ENCODE results near the gene FAM98B. TPM values are rescaled to one million over a fixed set of nuclear protein-coding genes. Genes with fewer than 3 reads are reported as not detected.

FAM98B gene
- total RNA-seq, 4 donors from 2014 or later = 9.3 to 12.6 (median 10.9) TPM

DNA sequence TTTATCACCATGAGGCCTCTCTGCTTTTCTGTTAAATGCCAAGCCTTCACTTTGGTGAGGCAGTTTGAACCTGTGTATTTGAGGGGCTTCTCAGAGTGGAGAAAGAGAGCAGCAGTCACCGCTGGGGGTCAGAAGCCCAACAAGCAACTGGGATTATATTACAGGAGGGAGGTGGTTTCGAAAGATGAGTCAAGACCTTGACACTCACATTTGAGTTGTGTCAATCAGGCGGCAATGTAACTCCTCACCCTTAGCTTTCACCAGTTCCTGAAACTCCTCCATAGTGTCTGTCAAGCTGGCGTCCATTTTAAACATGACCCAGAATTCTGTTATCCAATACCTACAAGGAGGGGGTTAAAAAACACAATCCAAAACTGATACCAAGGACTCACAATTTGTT, 64.2 kb downstream of the FAM98B start:
- Histone ChIP-seq H3K27me3 (no peaks in the 10 kb centered on the region), H3K27ac (no peak overlapping the region), H3K9me3 (no peaks in the 10 kb centered on the region), H3K4me1 (no peaks in the 10 kb centered on the region), H3K36me3 (no peaks in the 10 kb centered on the region), H3K4me3 (replicated peaks in 1 of 3) (no peak overlapping the region)
- intact Hi-C loops (cut with DNase I) = no loop called here
- TF ChIP-seq POLR2A (IDR thresholded peaks at IDR 0.05) = no peak
- TF ChIP-seq, protein P1, sequence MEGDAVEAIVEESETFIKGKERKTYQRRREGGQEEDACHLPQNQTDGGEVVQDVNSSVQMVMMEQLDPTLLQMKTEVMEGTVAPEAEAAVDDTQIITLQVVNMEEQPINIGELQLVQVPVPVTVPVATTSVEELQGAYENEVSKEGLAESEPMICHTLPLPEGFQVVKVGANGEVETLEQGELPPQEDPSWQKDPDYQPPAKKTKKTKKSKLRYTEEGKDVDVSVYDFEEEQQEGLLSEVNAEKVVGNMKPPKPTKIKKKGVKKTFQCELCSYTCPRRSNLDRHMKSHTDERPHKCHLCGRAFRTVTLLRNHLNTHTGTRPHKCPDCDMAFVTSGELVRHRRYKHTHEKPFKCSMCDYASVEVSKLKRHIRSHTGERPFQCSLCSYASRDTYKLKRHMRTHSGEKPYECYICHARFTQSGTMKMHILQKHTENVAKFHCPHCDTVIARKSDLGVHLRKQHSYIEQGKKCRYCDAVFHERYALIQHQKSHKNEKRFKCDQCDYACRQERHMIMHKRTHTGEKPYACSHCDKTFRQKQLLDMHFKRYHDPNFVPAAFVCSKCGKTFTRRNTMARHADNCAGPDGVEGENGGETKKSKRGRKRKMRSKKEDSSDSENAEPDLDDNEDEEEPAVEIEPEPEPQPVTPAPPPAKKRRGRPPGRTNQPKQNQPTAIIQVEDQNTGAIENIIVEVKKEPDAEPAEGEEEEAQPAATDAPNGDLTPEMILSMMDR (IDR thresholded peaks at IDR 0.05) = no peak
- no peak for DNase-seq
- WGBS, 2 donors = 88 to 91% methylated on average over 4 of the region's 4 CpGs

DNA sequence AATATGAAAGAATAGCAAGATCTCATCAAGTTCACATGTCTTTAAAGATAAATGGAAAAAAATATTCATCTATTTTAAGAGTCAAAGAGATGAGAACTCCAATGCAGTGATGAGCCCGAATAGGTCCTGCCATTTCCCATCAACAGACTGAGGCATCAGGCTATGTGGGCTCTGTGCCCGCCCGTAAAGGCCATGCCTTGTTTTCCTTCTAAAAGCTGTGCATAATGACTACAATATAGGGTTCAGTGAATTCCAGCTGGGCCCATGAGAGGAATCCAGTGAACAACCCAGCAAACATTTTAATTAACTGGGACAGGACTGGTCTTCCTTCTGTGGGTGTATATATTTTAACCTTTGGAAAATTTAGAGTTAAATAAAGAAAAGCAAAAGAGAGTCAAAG, 66.1 kb downstream of the FAM98B start:
- no peak overlapping the region for H3K4me3 ChIP-seq (replicated peaks in 1 of 3)
- no peaks in the 10 kb centered on the region for H3K27me3 ChIP-seq
- intact Hi-C loops (cut with DNase I) = no loop called here
- WGBS, 2 donors = 91 to 92% methylated on average over 3 of the region's 3 CpGs
- DNase-seq = no peak
- H3K9me3 ChIP-seq = no peaks in the 10 kb centered on the region
- H3K36me3 ChIP-seq = no peaks in the 10 kb centered on the region
- H3K27ac ChIP-seq = no peak overlapping the region
- TF ChIP-seq, protein P1 (IDR thresholded peaks at IDR 0.05) = no peak
- TF ChIP-seq POLR2A (IDR thresholded peaks at IDR 0.05) = no peak
- no peaks in the 10 kb centered on the region for H3K4me1 ChIP-seq

DNA sequence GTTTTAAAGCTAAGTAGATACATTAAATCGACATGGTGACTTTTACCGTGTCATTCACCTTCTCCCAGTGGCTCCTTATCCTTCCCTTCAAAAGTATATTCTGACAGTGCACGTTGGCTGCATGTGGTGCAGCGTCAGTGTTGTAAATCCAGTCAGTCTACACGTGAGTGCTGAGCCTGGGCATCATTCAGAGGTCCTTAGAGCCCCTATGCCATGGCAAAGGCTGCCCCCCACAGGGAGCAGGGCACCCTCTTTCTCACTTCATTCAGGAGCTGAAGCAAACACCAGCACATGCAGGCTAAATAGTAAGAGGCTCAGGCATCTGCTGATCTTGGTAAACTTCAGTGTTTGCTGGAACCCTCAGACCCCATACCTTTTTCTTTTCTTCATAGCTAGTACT, 67.4 kb downstream of the FAM98B start:
- no peak overlapping the region for H3K4me3 ChIP-seq (replicated peaks in 1 of 3)
- intact Hi-C loops (cut with DNase I) = no loop called here
- H3K27me3 ChIP-seq = no peaks in the 10 kb centered on the region
- no peak for DNase-seq
- H3K9me3 ChIP-seq = no peaks in the 10 kb centered on the region
- no peak for TF ChIP-seq POLR2A (IDR thresholded peaks at IDR 0.05)
- TF ChIP-seq, protein P1 (IDR thresholded peaks at IDR 0.05) = no peak
- H3K27ac ChIP-seq = no peak overlapping the region
- H3K4me1 ChIP-seq = no peaks in the 10 kb centered on the region
- H3K36me3 ChIP-seq = no peaks in the 10 kb centered on the region
- 55 to 60% methylated on average over 5 of the region's 5 CpGs for WGBS, 2 donors

DNA sequence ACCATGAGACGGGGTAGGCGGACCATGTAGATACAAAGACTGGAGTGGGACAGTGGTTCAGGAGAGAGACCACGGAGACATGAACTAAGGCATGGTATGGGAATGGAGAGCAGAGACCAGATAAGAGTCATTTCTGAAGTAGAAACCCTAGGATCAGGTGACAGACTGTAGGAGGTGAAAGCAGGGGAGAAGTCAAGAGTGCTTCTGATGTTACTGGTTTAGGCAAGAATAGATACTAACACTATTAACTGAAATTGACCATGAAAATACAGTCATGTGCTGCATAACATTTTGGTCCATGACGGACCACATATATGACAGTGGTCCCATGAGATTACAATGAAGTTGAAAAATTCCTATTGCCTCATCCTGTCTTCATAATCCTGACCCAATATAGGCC, 69.0 kb downstream of the FAM98B start:
- no peaks in the 10 kb centered on the region for H3K27me3 ChIP-seq
- TF ChIP-seq, protein P1 (IDR thresholded peaks at IDR 0.05) = no peak
- no peak for TF ChIP-seq POLR2A (IDR thresholded peaks at IDR 0.05)
- H3K4me1 ChIP-seq = no peaks in the 10 kb centered on the region
- 83 to 84% methylated on average over 4 of the region's 4 CpGs for WGBS, 2 donors
- intact Hi-C loops (cut with DNase I) = no loop called here
- H3K9me3 ChIP-seq = no peaks in the 10 kb centered on the region
- H3K27ac ChIP-seq = no peak overlapping the region
- H3K36me3 ChIP-seq = no peaks in the 10 kb centered on the region
- no peak overlapping the region for H3K4me3 ChIP-seq (replicated peaks in 1 of 3)
- DNase-seq = no peak

DNA sequence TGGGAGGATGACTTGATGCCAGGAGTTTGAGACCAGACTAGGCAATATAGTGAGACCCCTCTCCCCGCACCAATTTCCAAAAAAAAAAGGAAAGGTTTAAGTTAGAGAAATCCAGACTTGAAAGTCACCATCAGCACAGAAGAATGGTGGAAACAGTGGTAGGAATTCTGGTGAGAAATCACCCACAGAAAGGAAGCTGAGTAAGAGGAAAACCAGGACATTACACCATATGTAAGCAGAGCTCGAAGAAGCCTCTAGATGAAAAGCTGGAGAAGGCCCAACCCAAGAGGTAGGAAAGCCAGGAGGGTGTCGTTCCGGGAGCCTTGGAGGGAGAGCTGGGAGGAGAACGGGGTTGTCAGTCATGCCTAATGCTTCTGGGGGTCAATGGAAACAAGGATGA, 70.2 kb downstream of the FAM98B start:
- no peak for DNase-seq
- no peaks in the 10 kb centered on the region for H3K36me3 ChIP-seq
- H3K27ac ChIP-seq = no peak overlapping the region
- H3K4me3 ChIP-seq (replicated peaks in 1 of 3) = no peak overlapping the region
- H3K27me3 ChIP-seq = no peaks in the 10 kb centered on the region
- TF ChIP-seq POLR2A (IDR thresholded peaks at IDR 0.05) = no peak
- TF ChIP-seq, protein P1 (IDR thresholded peaks at IDR 0.05) = no peak
- intact Hi-C loops (cut with DNase I) = no loop called here
- no peaks in the 10 kb centered on the region for H3K9me3 ChIP-seq
- no peaks in the 10 kb centered on the region for H3K4me1 ChIP-seq
- WGBS, 2 donors = 89 to 90% methylated on average over 5 of the region's 5 CpGs
